SK-N-MC (cell line): ENCODE results near the gene TTLL3.
"Not testable (repeated sequence)": the region's sequence is repeated elsewhere in the genome, so short reads cannot be mapped to it uniquely, and the experiment has no call there.

Experiments used
- DNase-seq: peaks from one replicate; pipeline ENCODE4 v3.0.0-alpha.2; 2011; ENCODE audit warnings: low read depth, low spot score
- H3K27ac ChIP-seq: fragments of 200-600 bp; sonication (generic); 2 replicates; pipeline ENCODE4 v1.5.1; 2016; ENCODE audit warnings: mixed run types
- H3K36me3 ChIP-seq: fragments of 200-600 bp; sonication (generic); 2 replicates; pipeline ENCODE4 v1.6.1; 2017; ENCODE audit warnings: antibody characterized with exemption, low read length, mixed read lengths; ENCODE audit not compliant: insufficient read depth
- H3K4me3 ChIP-seq: fragments of 200-600 bp; sonication (generic); 2 replicates; pipeline ENCODE4 v1.5.1; 2016
- H3K9ac ChIP-seq: fragments of 200-600 bp; sonication (generic); 2 replicates; pipeline ENCODE4 v1.8.0; 2017; ENCODE audit warnings: mixed run types, mixed read lengths; ENCODE audit not compliant: insufficient read length
- H3K9me3 ChIP-seq: fragments of 200-600 bp; sonication (generic); 2 replicates; pipeline ENCODE4 v1.6.1; 2017; ENCODE audit warnings: low read depth, mild to moderate bottlenecking, antibody characterized with exemption, low read length, moderate library complexity, mixed read lengths
- EZH2 ChIP-seq: fragments of 200-600 bp; sonication (generic); IDR thresholded peaks from one replicate; pipeline ENCODE4 v1.6.1; 2017; ENCODE audit warnings: antibody characterized with exemption
- FOXP2 ChIP-seq: optimal IDR thresholded peaks from 2 replicates; pipeline ENCODE3; 2011; ENCODE audit warnings: mild to moderate bottlenecking, moderate library complexity; ENCODE audit not compliant: insufficient read depth; ENCODE audit errors: extremely low read length, control extremely low read depth
- POLR2AphosphoS5 ChIP-seq: IDR thresholded peaks from 2 replicates; pipeline ENCODE4 v1.6.1; 2012; ENCODE audit warnings: mild to moderate bottlenecking, low read depth, low read length, borderline replicate concordance

Gene TTLL3

DNA sequence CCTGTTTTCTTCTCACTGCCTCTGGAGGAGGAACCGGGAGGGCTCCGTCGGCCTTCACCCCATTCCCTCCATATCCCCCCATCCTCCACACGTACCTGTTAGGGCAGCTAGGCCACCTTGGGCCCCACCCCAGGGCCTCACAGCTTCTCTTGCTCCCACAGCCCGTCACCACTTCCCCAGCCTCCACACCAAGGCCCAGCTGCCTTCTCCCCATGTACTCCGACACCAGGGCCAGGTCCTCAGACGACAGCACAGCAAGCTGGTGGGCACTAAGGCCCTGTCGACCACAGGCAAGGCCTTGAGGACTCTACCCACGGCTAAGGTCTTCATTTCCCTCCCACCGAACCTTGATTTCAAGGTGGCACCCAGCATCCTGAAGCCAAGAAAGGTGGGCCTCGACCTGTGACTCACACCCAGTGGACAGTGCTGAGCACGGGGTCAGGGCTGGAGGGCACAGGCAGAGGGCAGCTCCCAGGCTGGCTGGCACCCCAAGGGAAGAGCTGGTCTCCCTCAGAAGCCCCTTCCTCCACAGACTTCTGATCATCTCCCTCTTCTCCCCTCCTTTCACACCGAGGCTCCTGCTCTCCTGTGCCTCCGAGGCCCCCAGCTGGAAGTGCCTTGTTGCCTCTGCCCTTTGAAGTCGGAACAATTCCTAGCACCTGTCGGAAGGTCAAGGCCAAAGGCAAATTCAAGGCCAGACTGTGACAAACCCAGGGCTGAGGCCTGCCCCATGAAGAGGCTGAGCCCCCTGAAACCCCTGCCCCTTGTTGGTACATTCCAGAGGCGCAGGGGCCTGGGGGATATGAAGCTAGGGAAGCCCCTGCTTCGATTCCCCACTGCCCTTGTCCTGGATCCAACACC is 24.7 kb downstream of the TTLL3 start:
- Histone ChIP-seq H3K27ac (no peak overlapping the region), H3K9ac (no peak overlapping the region)
- TF ChIP-seq EZH2 = no peak
- no peak for TF ChIP-seq FOXP2
- no peak for TF ChIP-seq POLR2AphosphoS5

DNA sequence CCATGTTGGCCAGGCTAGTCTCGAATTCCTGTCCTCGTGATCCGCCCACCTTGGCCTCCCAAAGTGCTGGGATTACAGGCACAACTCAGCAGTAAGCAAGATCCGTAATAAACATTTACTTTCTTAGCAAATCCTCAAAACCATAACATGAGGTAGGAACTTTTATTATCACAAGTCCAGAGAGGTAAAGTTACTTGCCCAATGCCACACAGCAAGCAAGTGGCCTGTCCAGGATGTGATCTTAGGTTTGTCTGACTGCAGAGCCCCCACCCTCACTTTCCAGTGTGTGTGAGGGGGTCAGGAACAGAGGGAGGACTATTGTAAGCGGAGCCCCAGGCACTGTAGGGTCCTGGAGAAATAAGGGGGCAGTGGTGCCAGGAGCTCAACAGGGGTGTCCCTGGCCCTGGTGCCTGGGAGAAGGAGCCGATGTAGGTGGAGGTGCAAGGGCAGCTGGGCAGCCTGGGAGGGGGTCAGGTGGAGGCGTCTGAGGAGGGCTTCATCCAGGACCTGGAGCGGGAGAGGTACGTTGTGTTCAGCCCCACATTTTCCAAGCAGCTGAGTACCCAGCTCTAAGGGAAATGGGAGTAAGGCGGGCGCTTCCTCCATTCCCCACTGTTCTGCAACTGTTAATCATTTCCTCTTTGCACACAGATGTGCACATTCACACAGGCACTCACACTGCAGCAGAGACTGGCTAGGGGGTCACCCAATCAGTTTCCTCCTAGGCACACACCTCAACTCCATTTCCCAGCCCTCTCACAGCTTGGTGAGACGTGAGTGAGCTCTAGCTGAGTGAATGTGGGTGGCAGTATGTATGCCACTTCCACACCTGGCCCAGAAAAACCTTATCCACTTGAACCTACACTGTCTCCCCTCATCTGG is 27.9 kb downstream of the TTLL3 start:
- Histone ChIP-seq H3K36me3 (no peaks in the 10 kb centered on the region; the same call in 1 of the 2 replicates), H3K9me3 (no peaks in the 10 kb centered on the region)
- no peak for TF ChIP-seq FOXP2
- TF ChIP-seq POLR2AphosphoS5 = no peak
- TF ChIP-seq EZH2 = no peak

More for the DNA sequence above, 24.7 kb downstream of the TTLL3 start:
- Histone ChIP-seq H3K9me3 (no peaks in the 10 kb centered on the region), H3K36me3 (no peaks in the 10 kb centered on the region), H3K4me3 (no peak overlapping the region)
- DNase-seq = no peak

GRCh38 chr3:9838856-9839255 is 28.8 kb downstream of the TTLL3 start:
- Histone ChIP-seq H3K36me3 (no peaks in the 10 kb centered on the region; the same call in 1 of the 2 replicates), H3K9ac (no peak overlapping the region), H3K4me3 (no peak overlapping the region), H3K9me3 (no peaks in the 10 kb centered on the region), H3K27ac (no peak overlapping the region)
- TF ChIP-seq EZH2 (no peak), POLR2AphosphoS5 (no peak), FOXP2 (no peak)
- DNase-seq = no peak

More for the DNA sequence above, 27.9 kb downstream of the TTLL3 start:
- Histone ChIP-seq H3K4me3 (no peak overlapping the region), H3K9ac (no peak overlapping the region), H3K27ac (no peak overlapping the region)
- DNase-seq = no peak

GRCh38 chr3:9841015-9841414 is 31.0 kb downstream of the TTLL3 start:
- TF ChIP-seq FOXP2 (no peak), POLR2AphosphoS5 (no peak), EZH2 (no peak)
- H3K36me3 ChIP-seq = no peaks in the 10 kb centered on the region; the same call in 1 of the 2 replicates
- no peak for DNase-seq
- no peak overlapping the region for H3K9ac ChIP-seq
- H3K9me3 ChIP-seq = no peaks in the 10 kb centered on the region
- H3K4me3 ChIP-seq = no peak overlapping the region
- no peak overlapping the region for H3K27ac ChIP-seq

DNA sequence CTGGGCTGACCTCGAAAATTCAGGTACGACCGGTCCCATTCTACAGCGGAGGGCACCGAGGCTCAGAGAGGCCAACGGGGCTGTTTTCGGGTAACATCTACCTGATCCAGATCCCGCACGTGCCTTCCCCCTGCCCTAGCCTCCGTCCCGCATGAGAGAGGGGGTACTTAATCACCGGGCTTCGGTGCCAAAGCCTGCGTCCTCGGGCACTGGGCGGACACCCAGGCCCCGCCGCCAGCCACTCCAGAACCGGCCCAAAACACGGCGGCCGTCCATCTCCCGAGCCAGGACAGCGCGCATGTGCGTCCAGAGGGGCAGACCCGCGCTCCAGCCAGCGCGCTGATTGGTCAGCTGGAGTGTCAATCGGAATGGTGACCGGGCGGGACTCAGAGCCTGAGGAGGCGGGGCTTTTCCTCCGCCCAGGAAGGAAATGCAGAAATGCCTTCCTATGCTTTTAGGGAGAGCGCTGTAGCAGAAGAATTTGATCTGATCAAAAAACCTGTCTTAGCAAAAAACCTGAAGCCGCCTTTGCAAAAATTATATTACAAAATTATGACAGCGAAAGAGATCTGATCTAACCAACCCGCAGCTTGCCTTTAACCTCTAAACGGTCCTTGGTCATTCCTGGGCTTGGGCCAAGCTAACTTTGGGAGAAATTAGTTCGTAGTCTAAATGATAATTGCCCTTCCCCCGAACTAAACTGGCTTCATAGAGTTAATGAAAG is 33.8 kb downstream of the TTLL3 start, which contains the start of gene RPUSD3:
Gene RPUSD3, minus strand, starts transcription at position 294 of the 724 bp plus-strand sequence. Its CDS starts 18 bp downstream, at position 276.
- H3K36me3 ChIP-seq = no peaks in the 10 kb centered on the region; the same call in 1 of the 2 replicates
- peak within 1 kb of the TSS; percentile 42; the same call in 1 of the 2 replicates for H3K27ac ChIP-seq
- peak within 1 kb of the TSS; percentile 78 for H3K9ac ChIP-seq
- no peaks in the 10 kb centered on the region for H3K9me3 ChIP-seq
- peak; percentile 66 for DNase-seq
- H3K4me3 ChIP-seq = peak within 1 kb of the TSS; percentile 86
- TF ChIP-seq EZH2 (no peak), FOXP2 (no peak), POLR2AphosphoS5 (peak; percentile 94)

GRCh38 chr3:9846231-9846630 is 36.2 kb downstream of the TTLL3 start:
- H3K9ac ChIP-seq = no peak overlapping the region
- DNase-seq = no peak
- no peak overlapping the region for H3K4me3 ChIP-seq
- H3K27ac ChIP-seq = no peak overlapping the region
- H3K36me3 ChIP-seq = no peaks in the 10 kb centered on the region; the same call in 1 of the 2 replicates
- TF ChIP-seq EZH2 (no peak), POLR2AphosphoS5 (no peak), FOXP2 (no peak)
- H3K9me3 ChIP-seq = no peaks in the 10 kb centered on the region

DNA sequence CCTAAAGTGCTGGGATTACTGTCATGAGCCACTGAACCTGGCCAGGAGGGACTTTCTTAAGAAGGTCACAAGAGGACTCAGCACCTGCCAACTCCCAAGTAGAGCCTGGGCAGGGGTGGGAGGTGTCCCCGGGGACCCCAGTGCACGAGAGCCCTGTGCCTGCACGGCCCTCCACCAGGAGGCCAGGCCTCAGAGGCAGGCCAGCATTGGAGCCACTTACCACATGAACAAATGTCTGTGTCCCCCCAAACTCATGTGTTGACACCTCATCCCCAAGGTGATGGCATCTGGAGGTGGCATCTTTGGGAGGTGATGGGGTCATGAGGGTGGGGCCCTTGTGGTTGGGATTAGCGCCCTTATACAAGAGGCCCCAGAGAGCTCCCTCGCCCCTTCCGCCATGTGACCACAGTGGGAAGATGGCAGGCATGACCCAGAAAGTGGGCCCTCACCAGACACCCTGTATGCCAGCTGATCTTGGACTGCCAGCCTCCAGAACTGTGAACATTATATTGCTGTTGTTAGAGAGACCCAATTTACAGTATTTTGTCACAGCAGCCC is 36.9 kb downstream of the TTLL3 start:
- Histone ChIP-seq H3K9me3 (no peaks in the 10 kb centered on the region), H3K27ac (no peak overlapping the region), H3K9ac (no peak overlapping the region), H3K4me3 (no peak overlapping the region), H3K36me3 (no peaks in the 10 kb centered on the region; the same call in 1 of the 2 replicates)
- no peak for DNase-seq
- TF ChIP-seq FOXP2 = no peak
- no peak for TF ChIP-seq EZH2
- TF ChIP-seq POLR2AphosphoS5 = no peak

DNA sequence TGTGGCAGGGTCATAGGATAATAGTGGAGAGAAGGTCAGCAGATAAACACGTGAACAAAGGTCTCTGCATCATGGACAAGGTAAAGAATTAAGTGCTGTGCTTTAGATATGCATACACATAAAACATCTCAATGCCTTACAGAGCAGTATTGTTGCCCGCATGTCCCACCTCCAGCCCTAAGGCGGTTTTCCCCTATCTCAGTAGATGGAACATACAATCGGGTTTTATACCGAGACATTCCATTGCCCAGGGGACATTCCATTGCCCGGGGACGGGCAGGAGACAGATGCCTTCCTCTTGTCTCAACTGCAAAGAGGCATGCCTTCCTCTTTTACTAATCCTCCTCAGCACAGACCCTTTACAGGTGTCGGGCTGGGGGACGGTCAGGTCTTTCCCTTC is 37.8 kb downstream of the TTLL3 start:
- H3K27ac ChIP-seq, H3K4me3 ChIP-seq, H3K9ac ChIP-seq, DNase-seq, H3K9me3 ChIP-seq, H3K36me3 ChIP-seq: not testable (repeated sequence)

- not testable (repeated sequence) for H3K36me3 ChIP-seq, H3K27ac ChIP-seq, H3K4me3 ChIP-seq, H3K9ac ChIP-seq, DNase-seq, H3K9me3 ChIP-seq
These were observed 38.8 kb downstream of the TTLL3 start for GRCh38 chr3:9848860-9849259.

DNA sequence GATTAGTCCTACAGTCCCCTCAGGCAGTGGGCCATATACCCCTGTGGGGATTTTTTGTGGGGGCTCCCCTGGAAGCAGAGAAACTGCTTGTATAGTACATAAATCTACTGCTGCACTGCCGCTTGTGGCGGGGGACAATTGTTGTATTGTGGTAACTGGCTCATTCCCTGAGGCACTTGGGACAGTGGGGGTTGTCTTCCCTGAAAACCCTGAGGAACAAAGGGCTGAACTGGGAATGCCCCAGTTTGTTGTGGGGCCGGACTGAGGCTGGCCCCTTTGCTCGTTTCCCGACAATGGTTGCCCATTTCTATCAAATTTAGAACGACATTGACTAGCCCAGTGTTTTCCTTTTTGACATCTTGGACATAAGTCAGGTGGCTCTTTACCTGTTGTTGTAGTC is 41.3 kb downstream of the TTLL3 start:
- H3K9ac ChIP-seq, H3K9me3 ChIP-seq, H3K27ac ChIP-seq, H3K36me3 ChIP-seq, DNase-seq, H3K4me3 ChIP-seq: not testable (repeated sequence)

GRCh38 chr3:9851926-9852325 is 41.9 kb downstream of the TTLL3 start:
- not testable (repeated sequence) for H3K27ac ChIP-seq, H3K4me3 ChIP-seq, H3K9ac ChIP-seq, DNase-seq, H3K9me3 ChIP-seq, H3K36me3 ChIP-seq
